Neuronal stem cell (in vitro differentiated cells): Measurements from ENCODE around the gene C3orf22.

Source experiments
- DNase-seq: peaks from one replicate; pipeline ENCODE4 v3.0.0-alpha.2; 2013; ENCODE audit warnings: low spot score
- H2AFZ ChIP-seq: one replicate; pipeline ENCODE4 v1.6.1; 2013; ENCODE audit warnings: mild to moderate bottlenecking, low read length, inconsistent platforms
- H2AK5ac ChIP-seq: 2 replicates; pipeline ENCODE4 v1.6.1; 2013; ENCODE audit warnings: low read depth, mild to moderate bottlenecking, inconsistent platforms, low read length, moderate library complexity, mixed read lengths
- H2BK120ac ChIP-seq: 2 replicates; pipeline ENCODE4 v1.6.1; 2013; ENCODE audit warnings: low read depth, mild to moderate bottlenecking, inconsistent platforms, low read length, moderate library complexity, mixed read lengths
- H2BK12ac ChIP-seq: one replicate; pipeline ENCODE4 v1.6.1; 2013; ENCODE audit warnings: low read length, inconsistent platforms
- H2BK15ac ChIP-seq: 2 replicates; pipeline ENCODE4 v1.6.1; 2013; ENCODE audit warnings: mild to moderate bottlenecking, low read length, inconsistent platforms, mixed read lengths
- H2BK5ac ChIP-seq: one replicate; pipeline ENCODE4 v1.6.1; 2013; ENCODE audit warnings: inconsistent platforms, mild to moderate bottlenecking, low read length, moderate library complexity
- H3K14ac ChIP-seq: one replicate; pipeline ENCODE4 v1.6.1; 2013; ENCODE audit warnings: low read length, inconsistent platforms
- H3K18ac ChIP-seq: 2 replicates; pipeline ENCODE4 v1.6.1; 2013; ENCODE audit warnings: low read length, inconsistent platforms
- H3K23ac ChIP-seq: 2 replicates; pipeline ENCODE4 v1.6.1; 2013; ENCODE audit warnings: low read depth, mild to moderate bottlenecking, mixed read lengths, low read length, inconsistent platforms; ENCODE audit not compliant: poor library complexity
- H3K27ac ChIP-seq: replicated peaks from 3 replicates; pipeline ENCODE4 v1.5.1; 2013; ENCODE audit warnings: low read length, inconsistent platforms
- H3K27me3 ChIP-seq, 3 experiments: 2 replicates each; pipeline ENCODE4 v1.6.1; 2013; ENCODE audit warnings: low read length in 3 of 3, mild to moderate bottlenecking in 2 of 3, inconsistent platforms in 1 of 3, low read depth in 1 of 3, mixed read lengths in 1 of 3, moderate library complexity in 1 of 3; ENCODE audit not compliant: control insufficient read depth in 3 of 3, insufficient read depth in 3 of 3
- H3K36me3 ChIP-seq, 2 donors: replicated peaks in 1 of 2; 2 replicates each; pipeline ENCODE4 v1.6.1; 2013; ENCODE audit warnings: low read length in 2 of 2; ENCODE audit not compliant: control insufficient read depth in 2 of 2, insufficient read depth in 2 of 2
- H3K4ac ChIP-seq: 2 replicates; pipeline ENCODE4 v1.6.1; 2013; ENCODE audit warnings: inconsistent platforms, mild to moderate bottlenecking, low read length, moderate library complexity
- H3K4me1 ChIP-seq, 2 donors: 1 replicate in 1 of 2; 2 replicates in 1 of 2; pipeline ENCODE4 v1.6.1; 2013; ENCODE audit warnings: low read length in 2 of 2, low read depth in 1 of 2; ENCODE audit not compliant: control insufficient read depth in 2 of 2, insufficient read depth in 1 of 2
- H3K4me2 ChIP-seq: one replicate; pipeline ENCODE4 v1.6.1; 2013; ENCODE audit warnings: mild to moderate bottlenecking, low read length, inconsistent platforms; ENCODE audit not compliant: insufficient read depth, poor library complexity, severe bottlenecking
- H3K4me3 ChIP-seq, 2 donors: 2 replicates each; pipeline ENCODE4 v1.5.1; 2013; ENCODE audit warnings: low read length in 2 of 2, mild to moderate bottlenecking in 2 of 2, inconsistent platforms in 1 of 2, moderate library complexity in 1 of 2
- H3K79me1 ChIP-seq: one replicate; pipeline ENCODE4 v1.6.1; 2013; ENCODE audit warnings: low read depth, mild to moderate bottlenecking, inconsistent platforms, low read length, moderate library complexity
- H3K9ac ChIP-seq: one replicate; pipeline ENCODE4 v1.6.1; 2013; ENCODE audit warnings: mild to moderate bottlenecking, low read depth, low read length, inconsistent platforms; ENCODE audit not compliant: poor library complexity
- H3K9me3 ChIP-seq, 2 donors: replicated peaks in 1 of 2; 2 replicates each; pipeline versions ENCODE3 to v1.6.1; 2013; ENCODE audit warnings: low read length in 2 of 2, mild to moderate bottlenecking in 2 of 2, inconsistent platforms in 1 of 2, low read depth in 1 of 2, mixed read lengths in 1 of 2, moderate library complexity in 1 of 2; ENCODE audit not compliant: control insufficient read depth in 2 of 2, insufficient read depth in 1 of 2
- H4K8ac ChIP-seq: one replicate; pipeline ENCODE4 v1.6.1; 2013; ENCODE audit warnings: low read depth, mild to moderate bottlenecking, inconsistent platforms, low read length, moderate library complexity
- H4K91ac ChIP-seq: one replicate; pipeline ENCODE4 v1.6.1; 2013; ENCODE audit warnings: low read length, low read depth, mild to moderate bottlenecking, inconsistent platforms; ENCODE audit not compliant: poor library complexity
- WGBS, 2 donors: extraction: QIAGEN DNeasy Blood & Tissue Kit; methylation state at CpG; one replicate each; pipeline ENCODE4 v1.1.7; 2013; ENCODE audit warnings: missing lambda C conversion rate in 2 of 2, mixed read lengths in 1 of 2; ENCODE audit not compliant: insufficient read length in 2 of 2, insufficient replicate concordance in 1 of 2; ENCODE audit errors: extremely low coverage in 2 of 2; 5-methylcytosine and 5-hydroxymethylcytosine counted together

The C3orf22 gene

GRCh38 chr3:126528419-126528799, 30.3 kb downstream of the C3orf22 start:
- Histone ChIP-seq H3K4me2 (no peak overlapping the region), H3K4me1 (peaks cover 2 to 10% of the 10 kb centered on the region in 2 donors), H3K18ac (no peak overlapping the region), H2AFZ (no peak overlapping the region), H3K4me3 (no peak overlapping the region), H2AK5ac (no peak overlapping the region), H3K27ac (no peak overlapping the region), H3K27me3 (peaks cover 0 to 73% (median 14%) of the 10 kb centered on the region in 3 experiments), H3K23ac (no peak overlapping the region), H3K79me1 (peaks cover 3% of the 10 kb centered on the region), H3K9ac (no peak overlapping the region), H2BK12ac (no peak overlapping the region), H3K36me3 (no peaks in the 10 kb centered on the region), H2BK120ac (no peak overlapping the region), H3K14ac (no peak overlapping the region), H4K8ac (no peak overlapping the region), H2BK5ac (no peak overlapping the region), H3K9me3 (no peaks in the 10 kb centered on the region), H2BK15ac (no peak overlapping the region), H3K4ac (no peak overlapping the region), H4K91ac (no peak overlapping the region)
- no CpG with 5 or more reads among the region's 5 CpGs for WGBS, 2 donors
- no peak for DNase-seq

GRCh38 chr3:126527455-126528211, 31.1 kb downstream of the C3orf22 start:
- Histone ChIP-seq H3K14ac (peak overlapping the region; percentile 67), H3K36me3 (no peaks in the 10 kb centered on the region), H3K9me3 (no peaks in the 10 kb centered on the region), H2BK120ac (no peak overlapping the region), H3K27me3 (peaks cover 0 to 73% (median 21%) of the 10 kb centered on the region in 3 experiments), H3K4ac (no peak overlapping the region), H2BK12ac (peak overlapping the region; percentile 80), H3K4me1 (peaks cover 2 to 10% of the 10 kb centered on the region in 2 donors), H3K4me2 (no peak overlapping the region), H4K91ac (no peak overlapping the region), H3K4me3 (no peak overlapping the region), H3K9ac (no peak overlapping the region), H2BK5ac (no peak overlapping the region), H2AFZ (no peak overlapping the region), H2BK15ac (no peak overlapping the region), H3K79me1 (peaks cover 3% of the 10 kb centered on the region), H3K18ac (peak overlapping the region; percentile 34), H4K8ac (no peak overlapping the region), H2AK5ac (peak overlapping the region; percentile 86), H3K27ac (no peak overlapping the region), H3K23ac (no peak overlapping the region)
- no CpG with 5 or more reads among the region's 6 CpGs for WGBS, 2 donors
- no peak for DNase-seq

- Histone ChIP-seq H3K4ac (no peak overlapping the region), H3K9ac (no peak overlapping the region), H4K91ac (no peak overlapping the region), H3K4me3 (no peak overlapping the region), H2AK5ac (peak overlapping the region; percentile 86), H3K23ac (no peak overlapping the region), H3K36me3 (no peaks in the 10 kb centered on the region), H3K14ac (no peak overlapping the region), H2BK12ac (no peak overlapping the region), H3K79me1 (peaks cover 3% of the 10 kb centered on the region), H3K27ac (no peak overlapping the region), H2BK5ac (no peak overlapping the region), H2BK120ac (peak overlapping the region; percentile 32), H2BK15ac (no peak overlapping the region), H3K9me3 (no peaks in the 10 kb centered on the region), H4K8ac (no peak overlapping the region), H3K4me2 (no peak overlapping the region), H2AFZ (no peak overlapping the region), H3K18ac (no peak overlapping the region), H3K4me1 (peaks cover 2 to 10% of the 10 kb centered on the region in 2 donors), H3K27me3 (peaks cover 0 to 73% (median 23%) of the 10 kb centered on the region in 3 experiments)
- DNase-seq = no peak
- no CpG with 5 or more reads among the region's 7 CpGs for WGBS, 2 donors
Measured at GRCh38 chr3:126527006-126527405, 31.7 kb downstream of the C3orf22 start.

- no peak overlapping the region for H4K8ac ChIP-seq
- peak overlapping the region; percentile 46 for H3K18ac ChIP-seq
- no peak overlapping the region for H3K4me3 ChIP-seq
- no peak overlapping the region for H3K4ac ChIP-seq
- peaks cover 3% of the 10 kb centered on the region for H3K79me1 ChIP-seq
- no peak overlapping the region for H2BK15ac ChIP-seq
- peaks cover 0 to 77% (median 23%) of the 10 kb centered on the region in 3 experiments for H3K27me3 ChIP-seq
- no peak overlapping the region for H4K91ac ChIP-seq
- H2BK5ac ChIP-seq = no peak overlapping the region
- H3K9me3 ChIP-seq = no peaks in the 10 kb centered on the region
- no peak overlapping the region for H2AFZ ChIP-seq
- H3K9ac ChIP-seq = no peak overlapping the region
- H3K14ac ChIP-seq = no peak overlapping the region
- H2BK120ac ChIP-seq = peak overlapping the region; percentile 32
- no peak overlapping the region for H3K23ac ChIP-seq
- no peak overlapping the region for H2BK12ac ChIP-seq
- H3K4me1 ChIP-seq = peaks cover 2 to 10% of the 10 kb centered on the region in 2 donors
- H3K4me2 ChIP-seq = no peak overlapping the region
- peak overlapping the region; percentile 86 for H2AK5ac ChIP-seq
- no peak overlapping the region for H3K27ac ChIP-seq
- no CpG with 5 or more reads among the region's 7 CpGs for WGBS, 2 donors
- H3K36me3 ChIP-seq = no peaks in the 10 kb centered on the region
- no peak for DNase-seq
Measured at GRCh38 chr3:126526668-126527005, 32.1 kb downstream of the C3orf22 start.
